Measurements from ENCODE around the gene ACTR3C. TPM values are rescaled to one million over a fixed set of nuclear protein-coding genes. Genes with fewer than 3 reads are reported as not detected.
A peak's percentile ranks its signal among the peaks of the same experiment; 100 is the strongest.

ACTR3C gene
- total and polyA plus RNA-seq, 2 donors (not counting 1 experiment from before 2014, with no cell fraction given): 4.0 to 20.7 TPM

- POLR2A ChIA-PET: interaction anchor here (0.6 to 1.1 kb wide), 3 partner anchors 17 to 43 kb away, joined by 3 to 5 read pairs (median 5); a partner anchor contains a TSS
- Histone ChIP-seq H3K27me3 (replicated peaks in 1 of 4; ENCODE audit: control extremely low read depth in 1 of 4, control insufficient read depth in 3 of 4, insufficient read depth in 4 of 4, low read length in 3 of 4) (no peaks in the 10 kb centered on the region), H3K36me3 (replicated peaks in 1 of 2; ENCODE audit: control extremely low read depth in 1 of 2, control insufficient read depth in 1 of 2, extremely low read depth in 1 of 2, insufficient read depth in 2 of 2, low read length in 1 of 2) (no peaks in the 10 kb centered on the region), H3K4me3 (ENCODE audit: control extremely low read depth in 1 of 5, extremely low read depth in 1 of 5, insufficient read depth in 1 of 5, low read depth in 2 of 5, low read length in 4 of 5) (no peak overlapping the region), H2AFZ (ENCODE audit: insufficient read depth, low read depth, low read length, poor library complexity, severe bottlenecking) (no peak overlapping the region), H3K79me2 (ENCODE audit: control insufficient read depth, insufficient read depth, low read length) (no peaks in the 10 kb centered on the region), H3K9me3 (ENCODE audit: control extremely low read depth in 1 of 3, control insufficient read depth in 2 of 3, insufficient read depth in 1 of 3, low read length in 2 of 3) (no peaks in the 10 kb centered on the region), H3K4me2 (replicated peaks; ENCODE audit: low read depth, low read length, poor library complexity, severe bottlenecking) (peak overlapping the region; percentile 52), H4K20me1 (ENCODE audit: control insufficient read depth, insufficient read depth, low read length, poor library complexity, severe bottlenecking) (no peaks in the 10 kb centered on the region), H3K9ac (ENCODE audit: low read length) (no peak overlapping the region), H3K4me1 (ENCODE audit: control insufficient read depth in 2 of 2, insufficient read depth in 2 of 2, low read length in 2 of 2) (peaks cover 52 to 54% of the 10 kb centered on the region in 2 donors), H3K27ac (ENCODE audit: low read length in 2 of 2) (peak overlapping the region in 1 of 2 donors; percentile 98)
- Mint-ChIP-seq H3K4me3 (peak overlapping the region; percentile 11), H3K4me1 (peaks cover 57% of the 10 kb centered on the region), H3K27ac (peak overlapping the region; percentile 47), H3K27me3 (no peaks in the 10 kb centered on the region), H3K9me3 (ENCODE audit: insufficient read depth) (no peaks in the 10 kb centered on the region)
- TF ChIP-seq CTCF (IDR thresholded peaks at IDR 0.05) (no peak), EZH2 (IDR thresholded peaks at IDR 0.05; ENCODE audit: borderline replicate concordance, insufficient read depth, low read depth, low read length, poor library complexity, severe bottlenecking) (no peak)
- no peak for DNase-seq
- 40% methylated on average over 1 of the region's 4 CpGs for whole genome bisulfite sequencing (ENCODE audit: insufficient coverage)
- no peak for ATAC-seq (ENCODE audit: low read depth)
- CTCF ChIA-PET: interaction anchor here (0.6 to 1.0 kb wide), 2 partner anchors 9 to 42 kb away, joined by 3 read pairs; a partner anchor contains a TSS
- intact Hi-C loops (cut with micrococcal nuclease): loop anchor here (10.0 kb wide), 1 partner anchor 661 kb away; the partner anchor contains the start of genes ABCB8 and ATG9B
Observed at GRCh38 chr7:150363370-150363769, 40.0 kb upstream of the ACTR3C start.

GRCh38 chr7:150361807-150362621, 38.7 kb upstream of the ACTR3C start:
- Histone ChIP-seq H3K9ac (ENCODE audit: low read length) (no peak overlapping the region), H3K27ac (ENCODE audit: low read length in 2 of 2) (no peak overlapping the region), H3K4me3 (ENCODE audit: control extremely low read depth in 1 of 5, extremely low read depth in 1 of 5, insufficient read depth in 1 of 5, low read depth in 2 of 5, low read length in 4 of 5) (no peak overlapping the region), H2AFZ (ENCODE audit: insufficient read depth, low read depth, low read length, poor library complexity, severe bottlenecking) (no peak overlapping the region), H3K27me3 (replicated peaks in 1 of 4; ENCODE audit: control extremely low read depth in 1 of 4, control insufficient read depth in 3 of 4, insufficient read depth in 4 of 4, low read length in 3 of 4) (no peaks in the 10 kb centered on the region), H3K4me2 (replicated peaks; ENCODE audit: low read depth, low read length, poor library complexity, severe bottlenecking) (no peak overlapping the region), H3K9me3 (ENCODE audit: control extremely low read depth in 1 of 3, control insufficient read depth in 2 of 3, insufficient read depth in 1 of 3, low read length in 2 of 3) (no peaks in the 10 kb centered on the region), H3K79me2 (ENCODE audit: control insufficient read depth, insufficient read depth, low read length) (no peaks in the 10 kb centered on the region), H3K36me3 (replicated peaks in 1 of 2; ENCODE audit: control extremely low read depth in 1 of 2, control insufficient read depth in 1 of 2, extremely low read depth in 1 of 2, insufficient read depth in 2 of 2, low read length in 1 of 2) (no peaks in the 10 kb centered on the region), H4K20me1 (ENCODE audit: control insufficient read depth, insufficient read depth, low read length, poor library complexity, severe bottlenecking) (no peaks in the 10 kb centered on the region), H3K4me1 (ENCODE audit: control insufficient read depth in 2 of 2, insufficient read depth in 2 of 2, low read length in 2 of 2) (peaks cover 51 to 57% of the 10 kb centered on the region in 2 donors)
- no peak overlapping the region for H3K4me3 Mint-ChIP-seq
- intact Hi-C loops (cut with micrococcal nuclease): loop anchor here (10.0 kb wide), 1 partner anchor 663 kb away; the partner anchor contains the start of genes ABCB8 and ATG9B
- no peaks in the 10 kb centered on the region for H3K27me3 Mint-ChIP-seq
- CTCF ChIA-PET: interaction anchor here (1.0 kb wide), 1 partner anchor 8 kb away, joined by 3 read pairs; no protein-coding TSS in a partner anchor
- POLR2A ChIA-PET: interaction anchor here (0.6 to 1.7 kb wide), 2 partner anchors 9 to 84 kb away, joined by 6 to 14 read pairs; no protein-coding TSS in a partner anchor
- H3K4me1 Mint-ChIP-seq: peaks cover 60% of the 10 kb centered on the region
- peak overlapping the region; percentile 7 for H3K27ac Mint-ChIP-seq
- no peak for ATAC-seq (ENCODE audit: low read depth)
- no peak for TF ChIP-seq EZH2 (IDR thresholded peaks at IDR 0.05; ENCODE audit: borderline replicate concordance, insufficient read depth, low read depth, low read length, poor library complexity, severe bottlenecking)
- no peak for TF ChIP-seq CTCF (IDR thresholded peaks at IDR 0.05)
- no peak for DNase-seq
- 93% methylated on average over 12 of the region's 18 CpGs for WGBS (ENCODE audit: insufficient coverage)
- no peaks in the 10 kb centered on the region for H3K9me3 Mint-ChIP-seq (ENCODE audit: insufficient read depth)
